NK-92 treated with Interleukin-12 subunit alpha and Interleukin-12 subunit beta, amount 100 ng/mL, for 24 hours (cell line): ENCODE results near the gene SLC41A3.

Source experiments
- DNase-seq: peaks from one replicate; lab custom pipeline; 2025; lab: John Stamatoyannopoulos, UW

Gene SLC41A3

GRCh38 chr3:126119976-126120375 is 36.1 kb upstream of the SLC41A3 start:
- DNase-seq = no peak

GRCh38 chr3:126119008-126119675 is 35.2 kb upstream of the SLC41A3 start:
- no peak for DNase-seq

GRCh38 chr3:126118591-126118990 is 34.7 kb upstream of the SLC41A3 start:
- no peak for DNase-seq

- DNase-seq = no peak
Observed at GRCh38 chr3:126117786-126118185, 33.9 kb upstream of the SLC41A3 start.

GRCh38 chr3:126117212-126117611 is 33.3 kb upstream of the SLC41A3 start:
- no peak for DNase-seq

- no peak for DNase-seq
Observed at GRCh38 chr3:126116526-126116925, 32.6 kb upstream of the SLC41A3 start.

- DNase-seq = no peak
Observed at GRCh38 chr3:126114443-126115386, 30.8 kb upstream of the SLC41A3 start.

- DNase-seq = no peak
Observed at GRCh38 chr3:126113733-126114442, 30.0 kb upstream of the SLC41A3 start.

GRCh38 chr3:126113238-126113555 is 29.3 kb upstream of the SLC41A3 start:
- no peak for DNase-seq

- no peak for DNase-seq
Observed at GRCh38 chr3:126112531-126113237, 28.8 kb upstream of the SLC41A3 start.

- no peak for DNase-seq
Observed at GRCh38 chr3:126111566-126112475, 27.9 kb upstream of the SLC41A3 start.

GRCh38 chr3:126111126-126111551 is 27.2 kb upstream of the SLC41A3 start:
- no peak for DNase-seq

GRCh38 chr3:126110431-126111125 is 26.7 kb upstream of the SLC41A3 start:
- no peak for DNase-seq

- DNase-seq = no peak
Observed at GRCh38 chr3:126109880-126110235, 25.9 kb upstream of the SLC41A3 start.

GRCh38 chr3:126109146-126109879 is 25.4 kb upstream of the SLC41A3 start:
- DNase-seq = no peak

GRCh38 chr3:126108676-126109050 is 24.7 kb upstream of the SLC41A3 start:
- DNase-seq = no peak

GRCh38 chr3:126107957-126108675 is 24.2 kb upstream of the SLC41A3 start:
- DNase-seq = no peak

- DNase-seq = no peak
Observed at GRCh38 chr3:126107203-126107939, 23.4 kb upstream of the SLC41A3 start.
